Rectal smooth muscle tissue (tissue), 1 donor: ENCODE measurements around the gene ANKRD11.
"Not testable (repeated sequence)": the region's sequence is repeated elsewhere in the genome, so short reads cannot be mapped to it uniquely, and the experiment has no call there.

ENCODE experiments used
- H3K27ac ChIP-seq: one replicate; pipeline ENCODE4 v1.7.0; 2013; ENCODE audit warnings: low read depth, low read length, inconsistent platforms
- H3K27me3 ChIP-seq: one replicate; pipeline ENCODE4 v1.7.0; 2013; ENCODE audit warnings: low read length; ENCODE audit not compliant: control insufficient read depth, insufficient read depth
- H3K36me3 ChIP-seq: one replicate; pipeline ENCODE4 v1.7.0; 2013; ENCODE audit warnings: low read length; ENCODE audit not compliant: control insufficient read depth, insufficient read depth
- H3K4me1 ChIP-seq: one replicate; pipeline ENCODE4 v1.7.0; 2013; ENCODE audit warnings: low read length; ENCODE audit not compliant: control insufficient read depth, insufficient read depth
- H3K4me3 ChIP-seq: one replicate; pipeline ENCODE4 v1.7.0; 2013; ENCODE audit warnings: low read length
- H3K9ac ChIP-seq: one replicate; pipeline ENCODE4 v1.7.0; 2013; ENCODE audit warnings: low read length

Gene ANKRD11

DNA sequence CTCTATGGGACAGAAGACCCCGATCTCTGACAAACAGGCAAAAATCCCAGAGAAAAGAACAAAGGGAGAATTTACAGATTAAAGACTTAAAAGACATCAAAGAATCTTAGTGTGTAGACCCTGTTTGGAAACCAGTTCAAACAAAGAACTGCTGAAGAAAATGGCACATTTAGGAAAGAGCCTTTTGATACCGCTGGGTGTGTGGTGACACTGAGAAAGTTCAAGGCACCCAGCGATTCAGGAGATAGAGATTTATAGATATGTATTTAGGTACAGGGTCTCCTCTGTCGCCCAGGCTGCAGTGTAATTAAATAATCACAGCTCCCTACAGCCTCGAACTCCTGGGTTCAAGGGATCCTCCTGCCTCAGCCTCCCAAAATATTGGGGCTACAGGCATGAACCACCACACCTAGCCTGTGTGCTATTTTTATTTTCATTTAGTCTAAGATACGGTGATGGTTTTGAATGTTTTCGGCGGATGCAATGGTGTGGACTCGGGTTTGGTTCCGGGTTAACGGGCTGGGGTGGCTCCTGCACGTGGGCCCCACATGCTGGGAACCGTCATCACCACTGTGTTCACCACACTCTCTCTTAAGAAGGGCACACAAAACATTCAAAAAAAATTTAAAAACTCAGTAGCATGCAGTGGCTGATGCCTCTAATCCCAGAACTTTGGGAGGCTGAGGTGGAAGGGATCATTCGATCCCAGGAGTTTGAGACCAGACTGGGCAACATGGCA, 158.8 kb downstream of the ANKRD11 start:
- H3K9ac ChIP-seq = no peak overlapping the region
- no peak overlapping the region for H3K4me3 ChIP-seq
- H3K36me3 ChIP-seq = no peaks in the 10 kb centered on the region
- peaks cover 17% of the 10 kb centered on the region for H3K4me1 ChIP-seq
- no peaks in the 10 kb centered on the region for H3K27me3 ChIP-seq
- H3K27ac ChIP-seq = no peak overlapping the region

DNA sequence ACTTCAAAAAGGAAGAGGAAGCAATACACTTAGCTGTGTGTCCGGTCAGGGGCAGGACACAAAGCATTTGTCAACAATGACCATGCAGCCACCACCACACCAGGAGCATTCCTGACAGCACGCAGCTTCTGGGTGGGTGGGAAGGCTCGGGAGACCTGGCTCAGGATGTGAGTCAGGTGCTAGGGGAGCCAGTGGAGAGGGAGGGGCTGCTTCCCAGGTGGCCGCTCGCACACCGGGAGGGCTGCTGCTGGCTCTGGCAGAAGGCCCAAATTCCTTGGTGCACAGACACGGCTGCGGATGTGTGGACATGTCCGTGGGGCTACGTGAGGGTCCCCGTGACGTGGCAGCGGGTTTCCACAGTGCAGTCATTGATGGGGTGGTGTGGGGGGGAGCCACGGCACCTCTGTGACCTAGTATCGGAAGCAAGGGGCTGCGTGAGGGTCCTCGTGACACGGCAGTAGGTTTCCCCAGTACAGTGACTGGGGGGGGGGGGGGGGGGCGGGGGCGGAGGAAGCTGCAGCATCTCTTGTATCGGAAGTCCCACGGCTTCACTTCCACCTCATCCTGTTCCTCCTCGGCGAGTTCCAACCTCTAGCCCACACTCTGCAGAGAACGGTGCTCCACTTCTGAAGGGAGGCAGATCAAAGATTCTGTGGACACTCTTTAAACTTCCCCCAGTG, 160.0 kb downstream of the ANKRD11 start:
- Histone ChIP-seq H3K36me3 (no peaks in the 10 kb centered on the region), H3K27me3 (no peaks in the 10 kb centered on the region), H3K4me1 (peaks cover 26% of the 10 kb centered on the region), H3K9ac (no peak overlapping the region), H3K4me3 (peak overlapping the region; percentile 21), H3K27ac (peak overlapping the region; percentile 10)

DNA sequence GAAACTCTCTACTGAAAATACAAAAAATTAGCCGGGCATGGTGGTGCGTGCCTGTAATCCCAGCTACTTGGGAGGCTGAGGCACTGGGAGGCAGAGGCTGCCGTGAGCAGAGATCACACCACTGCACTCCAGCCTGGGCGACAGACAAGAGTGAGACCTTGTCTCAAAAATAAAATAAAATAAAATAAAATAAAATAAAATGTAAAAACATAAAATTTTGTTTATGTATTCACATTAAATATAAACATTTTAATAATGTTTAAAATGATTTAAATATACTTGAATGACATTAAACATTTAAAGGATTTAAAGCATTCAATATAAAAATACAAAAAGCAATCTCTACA, 160.6 kb downstream of the ANKRD11 start:
- H3K27ac ChIP-seq, H3K27me3 ChIP-seq, H3K4me3 ChIP-seq, H3K36me3 ChIP-seq, H3K9ac ChIP-seq: not testable (repeated sequence)
- peaks cover 26% of the 10 kb centered on the region for H3K4me1 ChIP-seq

DNA sequence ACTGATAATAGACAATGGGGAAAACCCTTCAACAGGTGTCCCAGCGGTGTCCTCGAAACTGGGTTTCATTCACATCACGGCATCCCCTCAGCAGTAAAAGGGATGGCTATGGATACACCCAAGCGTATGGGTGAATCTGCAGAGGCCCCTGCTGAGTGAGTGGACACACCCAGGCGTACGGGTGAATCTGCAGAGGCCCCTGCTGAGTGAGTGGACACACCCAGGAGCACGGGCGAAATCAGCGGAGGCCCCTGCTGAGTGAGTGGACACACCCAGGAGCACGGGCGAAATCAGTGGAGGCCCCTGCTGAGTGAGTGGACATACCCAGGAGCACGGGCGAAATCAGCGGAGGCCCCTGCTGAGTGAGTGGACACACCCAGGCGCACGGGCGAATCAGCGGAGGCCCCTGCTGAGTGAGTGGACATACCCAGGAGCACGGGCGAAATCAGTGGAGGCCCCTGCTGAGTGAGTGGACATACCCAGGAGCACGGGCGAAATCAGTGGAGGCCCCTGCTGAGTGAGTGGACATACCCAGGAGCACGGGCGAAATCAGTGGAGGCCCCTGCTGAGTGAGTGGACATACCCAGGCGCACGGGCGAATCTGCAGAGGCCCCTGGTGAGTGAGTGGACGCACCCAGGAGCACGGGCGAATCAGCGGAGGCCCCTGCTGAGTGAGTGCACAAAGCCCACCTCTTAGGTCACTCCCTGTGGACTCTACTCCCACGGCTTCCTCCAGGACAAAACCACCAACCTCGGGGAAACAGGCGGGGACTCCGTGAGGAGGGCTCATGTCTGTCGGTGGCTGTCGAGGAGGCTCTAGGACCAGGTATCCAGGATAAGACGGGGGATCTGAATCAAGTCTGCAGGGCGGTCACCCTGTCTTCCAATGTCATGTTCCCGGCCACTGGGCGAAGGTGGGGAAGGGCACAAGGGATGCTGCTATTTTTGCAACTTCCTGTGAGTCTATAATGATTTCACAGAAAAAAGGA, 161.7 kb downstream of the ANKRD11 start:
- not testable (repeated sequence) for H3K9ac ChIP-seq, H3K27me3 ChIP-seq, H3K27ac ChIP-seq, H3K36me3 ChIP-seq, H3K4me3 ChIP-seq
- H3K4me1 ChIP-seq = peaks cover 18% of the 10 kb centered on the region

DNA sequence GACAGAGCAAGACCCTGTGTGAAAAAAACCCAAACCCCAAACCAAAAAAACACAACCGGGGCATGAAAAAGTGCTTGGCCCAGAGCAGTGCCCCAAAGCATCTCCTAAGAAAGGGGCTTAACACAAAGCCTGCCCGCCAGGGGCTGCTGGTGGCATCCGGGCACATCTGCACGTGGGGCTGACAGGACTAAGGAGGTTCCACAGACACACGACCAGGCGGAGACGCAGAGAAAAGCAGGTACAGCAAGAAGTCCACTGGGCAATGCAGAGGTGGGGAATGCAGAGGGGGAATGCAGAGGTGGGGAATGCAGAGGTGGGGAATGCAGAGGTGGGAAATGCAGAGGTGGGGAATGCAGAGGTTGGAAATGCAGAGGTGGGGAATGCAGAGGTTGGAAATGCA, 163.6 kb downstream of the ANKRD11 start:
- no peak overlapping the region for H3K4me3 ChIP-seq
- no peak overlapping the region for H3K27ac ChIP-seq
- H3K9ac ChIP-seq = no peak overlapping the region
- H3K27me3 ChIP-seq = no peaks in the 10 kb centered on the region
- H3K36me3 ChIP-seq = no peaks in the 10 kb centered on the region
- peaks cover 16% of the 10 kb centered on the region for H3K4me1 ChIP-seq

DNA sequence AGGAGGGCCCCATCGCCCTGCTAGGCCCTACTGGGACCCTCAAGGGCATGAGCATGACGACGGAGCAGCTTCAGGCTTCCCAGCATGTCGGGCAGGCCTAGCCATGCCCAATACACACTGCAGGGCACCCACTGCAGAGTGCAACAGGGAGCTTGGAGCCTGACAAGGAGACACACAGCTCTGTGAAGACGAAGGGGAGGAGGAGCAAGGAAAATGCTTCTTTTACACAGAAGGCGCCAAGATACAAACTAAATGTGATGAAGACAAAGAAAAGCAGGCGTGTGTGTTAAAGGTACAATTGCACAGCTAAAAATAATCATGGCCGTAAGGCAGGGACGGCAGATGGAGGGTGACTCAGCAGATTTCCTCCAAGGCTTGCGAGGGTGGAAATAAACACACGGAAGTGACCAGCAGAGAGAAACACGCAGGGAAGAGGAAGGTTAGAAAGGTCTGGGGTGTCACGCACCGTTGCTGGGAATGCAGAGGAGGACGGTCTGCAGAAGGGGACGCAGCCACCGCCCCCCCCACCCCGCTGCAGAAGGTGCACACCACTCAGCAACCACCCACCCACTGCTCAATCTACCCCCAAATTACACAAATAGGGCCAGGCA, 164.4 kb downstream of the ANKRD11 start:
- peak overlapping the region; percentile 58 for H3K27ac ChIP-seq
- H3K36me3 ChIP-seq = no peaks in the 10 kb centered on the region
- H3K4me1 ChIP-seq = peaks cover 17% of the 10 kb centered on the region

DNA sequence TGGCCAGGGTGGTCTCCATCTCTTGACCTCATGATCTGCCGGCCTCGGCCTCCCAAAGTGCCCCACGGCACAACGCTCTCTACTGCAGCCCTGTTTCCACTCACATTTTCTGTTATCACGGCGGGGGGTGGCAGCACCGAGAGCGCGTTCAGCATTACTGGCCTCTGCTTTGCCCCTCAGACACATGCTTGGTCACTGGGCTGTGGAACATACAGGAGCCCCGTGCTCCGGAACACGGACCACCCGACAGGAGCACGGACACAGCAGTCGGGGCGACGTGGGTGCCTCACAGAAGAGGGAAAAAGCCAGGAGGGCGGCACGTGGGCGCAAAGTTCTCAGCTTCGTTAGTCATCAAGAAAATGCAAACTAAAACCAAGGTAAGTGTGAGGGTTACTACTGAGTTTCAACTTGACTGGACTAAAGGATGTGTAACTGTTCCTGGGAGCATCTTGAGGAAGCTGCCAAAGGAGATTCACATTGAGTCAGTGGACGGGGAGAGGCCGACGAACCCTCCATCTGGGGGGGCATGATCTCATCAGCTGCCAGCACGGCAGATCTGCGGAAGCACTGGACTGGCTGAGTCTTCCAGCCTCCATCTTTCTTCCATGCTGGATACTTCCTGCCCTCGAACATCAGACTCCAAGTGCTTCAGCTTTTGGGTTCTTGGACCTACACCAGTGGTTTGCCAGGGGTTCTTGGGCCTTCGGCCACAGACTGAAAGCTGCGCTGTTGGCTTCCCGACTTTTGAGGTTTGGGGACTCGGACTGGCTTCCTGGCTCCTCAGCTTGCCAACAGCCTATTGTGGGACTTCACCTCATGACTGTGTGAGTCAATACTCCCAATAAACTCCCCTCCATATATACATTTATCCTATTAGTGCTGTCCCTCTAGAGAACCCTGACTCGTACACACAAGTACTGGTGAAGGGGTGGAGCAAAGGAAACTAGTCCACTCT, 166.0 kb downstream of the ANKRD11 start:
- Histone ChIP-seq H3K9ac (no peak overlapping the region), H3K36me3 (no peaks in the 10 kb centered on the region), H3K27ac (no peak overlapping the region), H3K27me3 (no peaks in the 10 kb centered on the region), H3K4me1 (peaks cover 26% of the 10 kb centered on the region), H3K4me3 (no peak overlapping the region)

More for the DNA sequence above, 164.4 kb downstream of the ANKRD11 start:
- no peaks in the 10 kb centered on the region for H3K27me3 ChIP-seq
- no peak overlapping the region for H3K9ac ChIP-seq
- peak overlapping the region; percentile 44 for H3K4me3 ChIP-seq

DNA sequence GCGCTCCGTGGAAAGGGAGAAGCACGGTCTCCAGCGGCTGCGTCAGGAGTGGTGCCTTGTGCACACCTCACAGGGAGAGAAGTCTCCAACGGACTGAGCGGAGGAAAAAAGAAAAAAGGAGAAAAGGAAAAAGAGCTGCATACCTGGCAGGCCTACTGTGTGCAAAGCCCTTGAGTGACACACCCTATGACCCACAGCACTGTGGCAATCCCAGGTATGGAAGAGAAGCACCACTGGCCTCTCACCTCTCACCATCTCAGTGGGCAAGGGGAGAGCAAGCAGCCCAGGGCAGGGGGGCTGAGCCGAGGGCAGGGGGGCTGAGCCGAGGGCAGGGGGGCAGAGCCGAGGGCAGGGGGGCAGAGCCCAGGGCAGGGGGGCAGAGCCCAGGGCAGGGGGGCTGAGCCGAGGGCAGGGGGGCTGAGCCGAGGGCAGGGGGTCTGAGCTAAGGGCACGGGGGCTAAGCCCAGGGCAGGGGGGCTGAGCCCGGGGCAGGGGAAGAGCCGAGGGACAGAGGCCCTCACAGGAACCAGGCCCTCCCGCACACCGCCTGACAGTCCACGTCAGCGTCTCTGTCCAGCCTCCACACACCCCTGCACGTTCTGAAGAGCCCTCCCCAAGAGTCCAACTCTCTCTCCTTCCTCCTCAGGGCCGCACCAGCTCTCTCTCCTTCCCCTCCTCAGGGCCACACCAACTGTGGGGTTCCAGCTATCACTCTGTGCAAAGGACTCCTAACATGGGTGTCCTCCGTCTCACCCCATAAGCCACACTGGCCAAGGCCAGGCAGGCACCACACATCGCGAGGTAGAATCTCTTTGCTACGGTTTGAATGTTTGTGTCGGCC, 167.0 kb downstream of the ANKRD11 start:
- no peak overlapping the region for H3K27ac ChIP-seq
- H3K4me1 ChIP-seq = peaks cover 26% of the 10 kb centered on the region
- H3K27me3 ChIP-seq = no peaks in the 10 kb centered on the region
- H3K4me3 ChIP-seq = peak overlapping the region; percentile 6
- no peak overlapping the region for H3K9ac ChIP-seq
- H3K36me3 ChIP-seq = no peaks in the 10 kb centered on the region

DNA sequence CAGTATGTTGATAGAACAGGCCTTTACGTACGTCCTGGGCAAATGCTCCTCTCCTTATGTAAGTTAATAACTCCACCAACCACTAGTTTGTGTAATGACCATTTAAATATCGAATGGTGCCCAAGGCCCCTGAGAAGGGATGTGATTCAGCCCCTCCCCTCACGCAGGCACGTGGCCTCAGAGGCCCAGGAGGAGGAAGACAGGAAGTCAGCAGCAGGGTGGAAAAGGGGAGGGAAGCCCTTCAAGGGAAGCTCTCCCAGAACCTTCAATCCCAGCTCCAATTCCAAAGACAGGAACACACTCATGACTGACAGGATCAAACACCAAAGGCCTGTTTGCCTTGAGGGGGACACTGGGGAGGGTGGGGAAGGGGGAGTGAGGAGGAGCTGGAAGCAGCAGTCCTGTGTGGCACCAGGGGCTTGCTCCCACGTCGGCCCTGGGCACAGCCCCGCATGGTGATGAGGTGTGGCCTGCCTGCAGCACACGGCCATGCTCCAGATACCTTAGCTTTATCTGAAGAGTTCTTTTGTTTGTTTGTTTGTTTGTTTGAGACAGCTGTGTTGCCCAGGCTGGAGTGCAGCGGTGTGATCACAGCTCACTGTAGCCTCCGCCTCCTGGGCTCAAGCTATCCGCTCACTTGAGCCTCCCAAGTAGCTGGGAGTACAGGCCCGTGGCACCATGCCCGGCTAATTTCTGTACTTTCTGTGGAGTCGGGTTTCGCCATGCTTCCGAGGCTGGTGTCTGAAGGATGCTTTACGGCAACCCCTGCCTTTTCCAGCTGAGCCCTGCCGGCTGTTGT, 167.8 kb downstream of the ANKRD11 start:
- peaks cover 26% of the 10 kb centered on the region for H3K4me1 ChIP-seq
- H3K36me3 ChIP-seq = no peaks in the 10 kb centered on the region
- no peak overlapping the region for H3K27ac ChIP-seq

DNA sequence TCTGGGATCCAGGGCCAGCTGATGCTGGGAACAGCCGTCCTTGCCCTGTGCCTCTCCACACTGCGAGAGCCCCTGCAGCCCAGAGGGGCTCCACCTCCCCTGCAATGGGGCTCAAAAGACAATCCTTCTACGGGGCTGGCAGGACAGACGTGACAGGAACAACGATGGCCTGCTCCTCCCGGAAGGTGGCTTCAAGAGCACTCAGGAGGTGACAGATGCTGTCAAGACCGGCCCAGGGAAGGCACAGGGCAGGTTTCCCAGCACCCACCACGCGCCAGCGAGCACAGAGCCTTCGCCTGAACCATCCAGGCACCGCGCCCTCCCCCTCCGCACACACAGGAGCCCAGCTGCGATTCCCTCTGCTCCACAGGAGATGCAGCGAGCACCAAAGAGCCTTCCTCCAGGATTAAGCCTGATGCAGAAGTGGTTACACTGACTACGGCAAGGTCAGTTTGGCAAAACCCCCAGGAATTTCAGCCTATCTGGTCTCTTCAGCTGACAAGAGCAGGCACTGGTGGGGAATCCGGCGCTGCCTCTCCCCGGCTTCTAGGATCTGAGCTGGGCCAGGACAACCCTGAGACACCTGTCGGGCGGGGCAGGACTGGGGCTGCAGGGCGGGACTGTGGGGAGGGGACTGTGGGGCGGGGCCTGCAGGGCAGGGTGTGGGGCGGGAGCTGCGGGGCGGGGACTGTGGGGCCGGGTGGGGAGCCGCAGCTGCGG, 169.4 kb downstream of the ANKRD11 start:
- peaks cover 1% of the 10 kb centered on the region for H3K36me3 ChIP-seq
- no peak overlapping the region for H3K9ac ChIP-seq
- no peaks in the 10 kb centered on the region for H3K27me3 ChIP-seq
- peaks cover 22% of the 10 kb centered on the region for H3K4me1 ChIP-seq
- no peak overlapping the region for H3K27ac ChIP-seq
- peak overlapping the region; percentile 34 for H3K4me3 ChIP-seq

More for the DNA sequence above, 167.8 kb downstream of the ANKRD11 start:
- H3K4me3 ChIP-seq = no peak overlapping the region
- H3K9ac ChIP-seq = no peak overlapping the region
- H3K27me3 ChIP-seq = no peaks in the 10 kb centered on the region
